ENCODE data around the gene CNR1.
"Not testable (repeated sequence)": the region's sequence is repeated elsewhere in the genome, so short reads cannot be mapped to it uniquely, and the experiment has no call there.

Gene CNR1

DNA sequence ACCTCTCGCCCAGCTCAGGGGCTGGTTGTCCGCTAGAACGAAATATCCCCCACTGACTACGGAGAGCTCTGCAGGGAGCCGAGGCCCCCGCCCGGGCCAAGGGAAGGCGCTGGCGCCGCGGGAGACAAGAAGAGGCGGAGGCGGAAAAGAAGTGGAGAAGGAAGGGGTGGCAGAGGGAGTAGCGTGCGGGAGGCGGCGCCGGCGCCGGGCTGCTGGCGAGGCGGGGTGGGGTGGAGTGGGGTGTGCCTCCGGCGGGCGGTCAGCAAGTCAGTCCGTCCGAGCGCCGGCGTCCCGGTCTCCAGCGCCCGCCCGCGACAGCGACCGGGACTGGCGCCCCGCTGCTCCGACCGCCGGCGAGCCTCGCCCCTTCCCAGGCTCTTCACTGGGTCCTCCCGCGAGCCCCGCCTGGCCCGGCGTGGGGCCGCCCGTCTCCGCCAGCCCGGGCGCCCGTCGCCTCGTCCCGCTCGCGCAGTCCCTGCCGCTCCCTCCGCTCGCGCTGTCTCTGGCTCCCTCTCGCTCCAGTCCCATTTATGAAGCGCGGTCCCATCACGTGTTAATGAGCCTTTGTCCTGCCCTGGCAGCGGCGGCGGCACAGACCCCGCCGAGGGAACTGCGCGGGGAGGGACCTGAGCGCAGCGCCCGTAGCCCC is at the start of gene CNR1:
Gene CNR1 (minus strand): TSS at position 504 of the 649 bp plus-strand sequence. CDS start 21,073 bp downstream, outside the sequence.
- no peak for DNase-seq

DNA sequence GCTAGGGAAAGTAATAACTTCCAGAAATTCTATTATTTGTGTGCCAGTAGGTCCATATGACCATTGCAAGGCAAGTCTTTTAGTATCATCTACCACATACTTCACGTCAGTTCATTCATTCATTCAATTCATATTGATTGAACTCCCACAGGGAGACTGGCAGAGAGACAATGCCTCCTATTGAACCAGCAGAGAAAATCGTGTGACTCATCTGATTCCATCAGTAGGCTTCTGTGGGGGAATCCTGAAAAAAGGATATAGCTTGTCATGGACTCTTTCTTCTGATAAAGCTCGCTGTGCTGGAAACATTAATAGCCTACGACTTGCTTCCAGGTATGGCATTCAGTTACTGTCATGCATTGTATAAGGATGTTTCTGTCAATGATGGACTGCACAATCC is 45.3 kb upstream of the CNR1 start:
- DNase-seq: no peak

DNA sequence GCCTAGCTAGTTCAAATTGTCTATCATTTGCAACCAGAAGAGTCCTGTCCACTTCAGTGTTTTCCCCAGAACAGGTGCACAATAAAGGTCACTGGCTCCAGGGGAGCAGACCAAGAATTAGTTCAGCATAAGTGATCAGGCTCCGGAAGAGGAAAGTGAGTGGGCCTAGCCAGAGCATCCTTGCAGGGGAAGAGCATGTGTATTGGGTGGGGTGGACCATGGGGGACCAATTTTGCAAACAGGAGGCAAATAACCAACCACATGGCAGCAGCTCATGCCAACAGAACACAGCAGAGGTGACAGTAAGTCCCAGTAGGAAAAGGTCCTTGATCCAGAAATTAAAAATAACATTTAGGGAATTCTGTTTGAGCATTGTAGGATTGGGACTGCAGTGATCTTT is 43.2 kb upstream of the CNR1 start:
- DNase-seq: no peak

DNA sequence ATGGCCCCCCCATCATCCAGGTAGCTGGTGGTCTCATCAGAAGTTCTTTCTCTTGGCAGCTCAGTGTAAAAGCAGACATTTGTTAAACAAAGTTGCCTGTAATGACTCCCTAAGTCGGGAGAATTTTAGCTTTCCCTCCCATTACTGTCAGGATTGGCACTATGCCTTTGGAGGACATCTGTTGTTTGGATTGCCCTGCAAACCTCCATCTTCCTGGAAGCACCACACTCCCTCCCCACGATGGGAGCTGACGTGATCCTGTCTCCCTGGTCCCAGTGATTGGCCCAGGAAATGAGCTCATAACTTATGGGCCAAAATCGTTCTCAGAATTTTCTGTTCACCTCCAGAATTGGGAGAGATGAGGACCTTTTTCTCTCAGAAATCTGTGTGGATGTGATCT is 42.6 kb upstream of the CNR1 start:
- no peak for DNase-seq

DNA sequence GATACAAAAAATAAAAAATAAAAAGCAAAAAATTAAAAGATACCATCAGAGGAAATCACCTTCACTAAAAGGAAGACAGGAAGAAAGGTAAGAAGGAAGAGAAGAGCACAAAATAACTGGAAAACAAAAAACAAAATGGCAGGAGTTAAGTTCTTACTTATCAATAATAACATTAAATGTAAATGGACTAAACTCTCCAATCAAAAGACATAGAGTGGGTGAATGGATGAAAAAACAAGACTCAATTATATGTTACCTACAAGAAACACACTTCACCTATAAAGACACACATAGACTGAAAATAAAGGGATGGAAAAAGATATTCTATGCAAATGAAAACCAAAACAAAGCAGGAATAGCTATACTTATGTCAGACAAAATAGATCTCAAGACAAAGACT is 35.6 kb upstream of the CNR1 start:
- not testable (repeated sequence) for DNase-seq

DNA sequence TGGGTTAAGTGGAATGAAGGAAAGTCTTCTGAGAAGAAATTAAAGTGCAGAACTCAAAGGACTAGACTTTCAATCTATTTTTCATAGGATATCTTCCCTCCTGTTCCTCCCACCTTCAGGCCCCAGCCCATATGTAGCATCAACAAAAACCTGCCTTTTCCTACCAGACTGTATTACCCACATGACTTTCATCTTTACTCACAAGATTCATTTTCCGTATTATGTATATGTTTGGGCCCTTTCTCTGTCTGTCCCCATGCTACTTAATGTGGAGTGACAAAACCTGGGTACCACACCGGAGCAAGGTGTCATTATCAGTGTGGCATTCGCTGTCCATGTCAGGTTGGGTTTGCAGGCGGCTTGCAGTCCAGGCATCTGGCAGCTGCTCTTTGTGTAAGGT is 18.8 kb upstream of the CNR1 start:
- DNase-seq: no peak

DNA sequence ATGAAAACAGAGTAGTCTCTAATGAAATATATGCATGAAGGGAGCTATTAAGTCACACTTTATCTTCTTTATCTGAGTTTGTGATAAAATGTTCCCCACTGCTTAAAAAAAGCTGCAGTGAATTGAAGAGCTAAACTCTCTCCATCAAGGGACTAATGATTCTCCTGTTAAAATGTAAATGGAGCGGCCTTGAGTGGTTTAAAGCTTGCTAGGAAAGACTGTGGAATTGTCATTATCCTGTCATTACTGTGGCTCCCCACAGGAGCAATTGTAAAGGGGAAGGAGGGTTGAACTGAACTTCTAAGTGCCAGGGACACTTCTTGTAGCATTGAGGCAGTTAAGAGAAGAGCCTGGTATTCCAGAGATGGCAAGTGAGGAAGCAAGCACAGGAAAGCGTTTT is 17.3 kb upstream of the CNR1 start:
- no peak for DNase-seq

DNA sequence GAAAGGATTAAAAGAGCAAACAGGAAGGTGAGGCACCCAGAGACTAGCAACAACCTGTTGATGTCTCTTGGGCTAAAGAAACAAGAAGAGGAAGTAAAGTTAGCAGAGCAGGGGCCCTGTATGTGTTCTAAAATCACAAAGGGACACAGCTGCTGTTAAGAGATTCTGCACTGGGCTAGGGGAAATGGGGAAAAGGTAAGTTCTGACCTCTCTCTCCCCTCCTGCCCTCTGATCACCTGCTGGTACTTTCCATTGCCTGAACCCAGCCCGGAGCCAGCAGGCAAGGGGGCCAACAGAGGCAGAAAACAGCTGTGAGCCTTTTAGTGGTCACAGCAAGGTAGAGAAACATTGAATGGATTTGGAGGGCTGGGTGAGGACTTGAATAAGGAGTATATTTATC is 13.5 kb upstream of the CNR1 start:
- no peak for DNase-seq

DNA sequence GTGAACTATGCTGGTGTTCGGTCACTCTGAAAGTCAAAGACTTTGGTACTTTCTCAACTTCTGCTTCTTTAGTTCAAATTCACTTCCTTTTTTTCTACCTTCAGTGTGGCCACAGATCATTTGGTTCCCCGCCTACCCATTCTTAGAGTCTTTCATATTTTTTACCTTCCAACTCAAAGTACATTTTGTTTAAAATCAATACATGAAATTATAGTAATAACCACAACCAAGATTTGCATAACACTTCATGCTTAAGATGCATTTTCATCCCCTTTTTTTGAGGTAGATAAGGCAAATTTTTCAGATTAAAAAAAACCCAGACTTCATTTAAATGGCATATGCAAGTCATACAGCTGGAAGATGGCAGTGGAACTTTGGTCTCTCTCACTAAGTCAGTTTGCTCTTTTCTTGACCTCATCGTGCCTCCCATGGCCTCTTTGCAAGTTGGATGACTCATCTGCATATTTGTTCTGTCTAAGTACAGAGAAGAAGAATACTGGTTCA is 11.9 kb upstream of the CNR1 start:
- DNase-seq: no peak

DNA sequence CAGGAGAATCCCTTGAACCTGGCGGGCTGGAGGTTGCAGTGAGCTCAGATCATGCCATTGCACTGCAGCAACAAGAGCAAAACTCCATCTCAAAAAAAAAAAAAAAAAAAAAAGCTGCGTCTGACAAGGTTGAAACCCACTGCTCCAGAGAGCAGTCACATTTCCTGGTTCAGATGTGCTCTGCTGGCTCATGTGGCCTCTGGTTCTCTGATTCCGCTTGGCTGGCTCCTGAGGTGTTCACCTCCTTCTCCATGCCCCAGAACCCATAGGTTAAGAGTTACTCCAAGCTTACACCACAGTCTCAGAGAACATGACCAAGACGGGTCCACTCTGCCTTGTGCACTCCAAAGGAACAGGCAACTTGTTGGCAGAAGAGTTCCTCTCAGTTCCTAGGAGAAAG is 8.8 kb upstream of the CNR1 start:
- no peak for DNase-seq

DNA sequence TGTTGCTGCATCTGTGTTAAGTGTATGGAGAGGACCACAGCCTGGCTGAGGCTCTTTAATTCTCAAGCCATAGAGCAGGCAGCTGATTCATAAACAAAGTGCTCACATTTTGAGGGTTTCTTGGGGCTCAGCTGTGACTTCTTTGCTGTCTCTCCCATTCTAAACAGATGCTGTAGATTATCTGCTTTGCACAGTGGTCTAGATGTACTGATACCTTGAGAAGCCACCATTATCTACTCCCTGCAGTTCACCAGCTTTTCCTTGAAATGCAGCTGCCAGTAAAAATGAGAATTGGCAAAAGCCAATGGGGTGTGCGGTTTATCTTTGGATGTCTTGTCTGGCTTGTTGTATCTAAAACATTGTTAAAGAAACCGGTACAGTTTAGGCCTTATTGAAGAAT is 5.2 kb upstream of the CNR1 start:
- no peak for DNase-seq

DNA sequence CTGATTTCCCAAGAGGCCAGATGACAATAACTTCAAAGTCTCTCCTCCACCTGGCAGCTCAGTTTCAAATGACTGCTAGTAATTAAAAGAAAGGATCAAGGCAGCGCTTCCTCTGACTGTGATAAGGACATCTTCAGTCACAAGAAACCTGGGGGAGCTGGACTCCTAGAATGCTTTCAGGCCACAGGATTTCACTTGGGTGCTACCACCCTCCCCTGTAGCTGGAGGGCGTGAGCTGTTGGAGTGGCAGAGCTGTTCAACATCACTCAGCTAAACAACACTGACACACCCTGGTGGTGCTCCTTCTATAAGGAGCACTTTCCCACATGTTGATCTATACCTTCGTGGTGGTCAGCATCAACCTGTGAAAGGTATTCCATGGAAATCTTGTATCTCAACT is 2.2 kb upstream of the CNR1 start:
- no peak for DNase-seq

DNA sequence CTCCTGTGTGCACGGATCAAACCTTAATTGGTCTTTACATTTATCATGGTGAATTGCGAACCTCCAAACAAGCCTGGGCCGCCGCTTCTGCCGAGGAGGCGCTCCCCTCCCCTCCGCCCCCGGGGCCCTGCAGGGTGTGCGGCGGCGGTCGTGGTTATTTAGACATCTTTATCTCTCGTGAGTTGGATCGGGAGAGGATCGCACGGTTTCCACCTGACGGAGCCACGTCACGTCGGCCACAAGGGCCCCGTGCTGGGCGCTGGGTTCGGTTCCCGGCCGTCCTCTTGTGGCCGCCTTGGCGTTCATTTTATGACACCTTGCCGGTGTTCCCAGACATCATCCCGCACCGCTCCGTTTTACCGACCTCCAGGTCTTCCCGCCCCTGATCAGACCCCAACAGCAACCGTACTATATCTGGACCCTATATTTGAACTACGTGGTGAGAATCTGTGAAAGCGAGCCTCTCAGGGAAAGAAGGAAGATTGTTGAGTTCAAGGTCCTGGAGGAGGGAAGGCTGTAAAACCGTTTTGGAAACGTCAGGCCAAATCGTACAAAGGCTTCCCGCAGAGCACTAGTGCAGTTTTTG is 1.3 kb upstream of the CNR1 start:
- DNase-seq: no peak

DNA sequence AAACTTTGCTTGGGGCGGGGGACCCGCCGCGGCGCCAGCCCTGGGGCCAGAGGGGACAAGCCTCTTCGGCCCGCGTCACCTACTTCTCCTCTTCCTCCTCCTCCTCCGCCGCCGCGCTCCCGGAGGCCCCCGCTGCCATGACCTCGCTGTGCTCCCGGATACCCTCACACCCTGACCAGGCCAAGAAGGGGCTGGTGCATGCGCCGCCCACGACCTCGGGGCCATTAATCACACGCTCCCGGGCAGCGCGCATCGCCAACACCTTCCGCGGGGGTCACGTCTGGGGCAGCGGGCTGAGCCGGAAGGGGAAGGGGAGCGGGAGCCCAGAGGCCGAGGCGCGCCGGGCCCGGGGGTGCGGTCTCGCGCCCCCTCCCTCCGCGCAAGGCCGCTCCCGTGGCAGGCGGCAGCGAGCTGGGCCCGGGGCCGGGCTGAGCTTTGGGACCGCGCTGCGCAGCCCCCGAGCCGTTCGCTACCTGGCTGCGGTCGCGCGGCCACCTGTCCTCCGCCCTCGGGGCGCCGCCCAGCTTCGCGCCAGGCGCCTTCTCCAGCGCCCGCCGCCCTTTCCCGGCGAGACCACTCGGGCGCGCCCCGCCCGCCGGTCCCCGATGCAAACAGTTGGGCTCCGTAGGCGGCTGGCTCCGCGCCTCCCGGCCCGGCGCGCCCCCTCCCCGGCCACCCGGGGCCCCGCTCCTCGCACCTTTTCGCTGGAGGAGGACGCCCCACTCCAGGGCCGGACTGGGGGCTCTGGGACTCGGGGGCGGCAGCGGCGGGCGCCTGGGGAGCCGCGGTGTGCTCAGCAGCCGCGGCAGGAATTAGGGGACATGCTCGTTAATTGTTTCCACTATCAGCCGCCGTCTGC is 575 bp upstream of the CNR1 start:
- no peak for DNase-seq

DNA sequence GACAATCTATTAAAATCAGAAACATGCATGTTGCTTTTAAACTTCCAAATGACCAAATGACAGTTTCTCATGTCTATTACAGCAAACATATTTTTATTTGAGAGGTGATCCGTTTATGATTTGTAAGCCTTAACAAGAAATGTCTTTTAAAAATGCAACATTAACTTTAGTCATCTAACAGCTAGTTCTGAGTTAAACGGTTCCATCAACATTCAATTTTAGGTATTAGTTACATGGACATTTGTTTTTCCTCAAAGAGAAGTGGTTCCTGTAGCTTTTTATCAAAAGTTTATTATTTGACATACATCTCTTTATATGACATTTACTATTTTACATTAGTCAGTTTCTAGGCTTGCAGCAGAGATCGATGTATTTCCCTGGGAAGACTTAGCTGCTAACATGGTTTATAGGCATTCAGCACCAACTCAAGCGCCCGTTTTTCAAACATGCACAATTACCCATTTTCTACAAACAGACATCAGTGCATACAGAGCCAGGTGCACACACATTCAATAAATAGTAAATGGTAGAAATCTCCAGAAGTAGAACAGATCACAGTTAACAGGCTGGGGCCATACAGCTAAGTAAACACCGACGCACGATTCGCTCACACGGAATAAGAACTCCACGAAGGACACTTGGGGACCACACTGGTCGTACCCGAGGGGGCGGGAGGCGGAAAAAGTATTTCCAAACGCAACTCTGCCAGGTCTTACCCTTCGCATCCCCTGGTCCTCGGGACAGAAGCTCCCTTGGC is 882 bp downstream of the CNR1 start:
- DNase-seq: no peak

DNA sequence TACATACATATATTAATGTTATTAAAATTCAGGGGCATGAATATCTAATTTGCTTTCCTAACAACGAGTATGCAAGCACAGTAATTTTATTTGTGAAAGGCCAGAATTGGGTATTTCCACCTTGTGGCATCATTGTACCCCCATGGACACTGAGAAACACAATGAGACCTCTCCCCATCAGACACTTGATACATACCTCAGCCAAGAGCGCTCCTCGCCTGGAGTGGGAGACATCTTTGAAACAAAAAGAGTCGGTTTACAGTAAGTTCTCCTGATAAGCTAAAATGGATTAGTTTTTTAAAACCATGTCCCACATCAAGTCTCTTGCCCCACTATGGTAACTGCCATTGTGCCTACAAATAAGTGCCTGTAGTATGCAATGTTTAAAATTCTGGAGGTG is 2.1 kb downstream of the CNR1 start:
- DNase-seq: no peak

DNA sequence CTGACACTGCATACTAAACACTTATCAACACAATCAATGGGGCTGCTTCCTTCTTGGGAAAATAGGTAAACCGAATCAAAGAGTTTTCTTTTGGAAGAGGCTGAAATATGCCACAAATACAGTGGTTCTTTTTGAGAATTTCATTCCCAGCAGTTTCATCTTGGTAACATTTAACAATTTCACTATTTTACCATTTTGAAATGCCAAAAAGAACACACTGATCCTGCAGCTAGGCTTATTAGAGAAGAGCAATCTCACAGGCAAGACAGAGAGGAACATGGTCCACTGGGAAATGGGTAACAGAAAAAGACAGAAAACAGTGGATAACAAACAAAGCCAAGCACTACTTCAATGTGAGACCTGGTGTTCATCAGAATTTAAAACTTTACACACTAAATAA is 2.5 kb downstream of the CNR1 start:
- no peak for DNase-seq

DNA sequence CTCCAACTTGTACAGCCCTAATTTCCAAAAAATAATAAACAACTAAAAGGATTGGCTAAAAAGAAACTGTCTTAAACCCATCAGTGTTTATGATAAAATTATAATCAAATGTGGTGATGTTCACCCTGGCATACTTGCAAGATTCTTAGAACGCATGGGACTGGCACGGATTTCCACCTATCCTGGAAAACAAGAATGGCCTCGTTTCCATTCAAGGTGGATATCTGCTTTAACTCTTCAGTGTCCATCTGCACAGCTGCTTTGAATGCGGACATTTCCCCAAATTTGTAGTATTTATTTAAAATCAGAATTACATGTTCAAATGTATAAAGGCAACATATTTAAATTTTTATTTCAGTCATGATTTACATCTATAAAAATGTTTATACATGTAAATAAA is 4.2 kb downstream of the CNR1 start:
- no peak for DNase-seq

DNA sequence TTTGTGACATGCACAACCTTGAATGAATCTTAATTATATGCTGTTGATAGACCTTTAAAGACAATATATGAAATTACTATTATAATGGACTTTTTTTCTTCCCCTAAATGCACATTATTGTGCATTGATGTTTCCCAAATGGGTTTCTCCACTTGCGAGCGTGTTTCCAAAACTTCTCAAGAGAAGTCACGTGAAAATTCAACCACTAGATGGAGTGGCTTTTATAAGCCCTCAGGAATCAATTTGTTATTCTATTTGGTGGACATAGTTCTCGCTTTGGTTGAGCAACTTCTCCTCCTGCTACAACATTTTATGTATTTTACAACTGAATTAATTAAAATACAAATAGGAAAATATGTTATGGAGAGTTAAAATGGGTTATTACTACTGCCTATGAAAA is 9.0 kb downstream of the CNR1 start:
- DNase-seq: no peak

DNA sequence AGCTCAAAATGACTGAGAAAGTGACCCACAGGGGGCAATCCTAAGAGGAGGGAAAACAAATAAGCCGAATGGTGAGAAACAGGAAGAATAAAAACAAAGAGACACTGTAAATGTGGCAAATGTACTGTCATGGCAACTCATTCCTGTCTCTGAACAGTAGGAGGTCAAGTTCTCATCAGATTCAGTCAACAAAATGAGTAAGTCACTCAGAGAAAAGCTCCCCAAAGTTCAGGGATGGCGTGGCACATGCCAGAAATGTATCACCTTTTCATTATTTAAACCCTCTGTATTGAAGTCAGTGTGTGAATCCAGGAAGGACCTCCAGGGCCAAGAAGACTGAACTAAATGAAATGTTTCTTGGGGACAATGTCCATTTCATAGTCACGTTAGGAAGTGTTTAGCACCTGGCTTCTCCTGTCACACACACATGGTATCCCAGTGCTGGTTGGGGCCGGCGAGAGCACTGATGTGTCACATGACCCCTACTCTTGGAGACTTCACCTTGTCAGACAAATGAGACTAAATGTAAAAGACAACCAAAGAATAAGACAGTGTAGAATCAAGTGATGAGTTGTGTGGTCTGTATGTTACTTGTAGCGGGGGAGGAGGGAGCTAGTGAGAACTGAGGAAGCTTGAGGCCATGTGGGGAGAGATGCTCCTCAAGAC is 20.7 kb downstream of the CNR1 start:
- DNase-seq: no peak

DNA sequence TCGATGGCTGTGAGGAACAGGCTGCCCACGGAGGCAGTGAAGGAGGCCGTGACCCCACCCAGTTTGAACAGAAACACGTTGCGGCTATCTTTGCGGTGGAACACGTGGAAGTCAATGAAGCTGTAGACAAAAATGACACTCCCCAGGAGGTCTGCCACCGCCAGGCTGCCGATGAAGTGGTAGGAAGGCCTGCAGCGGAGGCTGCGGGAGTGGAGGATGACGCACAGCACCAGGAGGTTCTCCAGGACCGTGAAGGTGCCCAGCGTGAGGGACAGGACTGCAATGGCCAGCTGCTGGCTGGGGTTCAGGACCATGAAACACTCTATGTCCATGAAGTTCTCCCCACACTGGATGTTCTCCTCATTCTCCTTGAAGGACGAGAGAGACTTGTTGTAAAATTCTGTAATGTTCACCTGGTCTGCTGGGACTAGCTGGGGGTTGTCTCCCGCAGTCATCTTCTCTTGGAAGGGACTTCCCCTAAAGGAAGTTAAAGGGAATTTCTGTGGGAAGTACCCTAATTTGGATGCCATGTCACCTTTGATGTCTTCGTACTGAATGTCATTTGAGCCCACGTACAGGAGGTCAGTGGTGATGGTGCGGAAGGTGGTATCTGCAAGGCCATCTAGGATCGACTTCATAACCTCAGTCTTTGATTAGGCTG is 21.4 kb downstream of the CNR1 start:
- no peak for DNase-seq
